Spleen (tissue), 7 donors: ENCODE data around the gene SULF2.

Source experiments
- CTCF ChIP-seq, 11 experiments: fragments of 200-600 bp in 7 of 11; fragments of 450-650 bp in 4 of 11; sonication (generic) in 4 of 11; IDR thresholded peaks in 8 of 11; conservative IDR thresholded peaks in 3 of 11; 1 replicate in 7 of 11; 2 replicates in 4 of 11; pipeline versions ENCODE4 v1.4.0 to v1.8.0; 2016 to 2021; ENCODE audit warnings: antibody characterized with exemption in 11 of 11, inconsistent platforms in 4 of 11, mild to moderate bottlenecking in 1 of 11
- POLR2A ChIP-seq, 3 donors: fragments of 450-650 bp; IDR thresholded peaks; one replicate each; pipeline ENCODE4 v1.5.1; 2017; ENCODE audit warnings: antibody characterized with exemption in 3 of 3, mild to moderate bottlenecking in 1 of 3
- POLR2AphosphoS5 ChIP-seq, 3 donors: sonication (generic); formaldehyde crosslinking; IDR thresholded peaks; one replicate each; pipeline ENCODE4 v1.5.1; 2017; ENCODE audit warnings: antibody characterized with exemption in 3 of 3
- donor health status: DM: no; HTN: no; CAD: no; lungs with moderate emphysema.
- donor health status: DM: no; HTN: no; CAD: no.
- donor health status: DM: no; HTN: no; CAD: no.

GRCh38 chr20:47765691-47766594, 19.3 kb downstream of the SULF2 start:
- no peak for TF ChIP-seq POLR2AphosphoS5 (IDR thresholded peaks at IDR 0.05)
- no peak for TF ChIP-seq CTCF (IDR thresholded peaks at IDR 0.05 in 8 of 11, conservative IDR thresholded peaks at IDR 0.05 in 3 of 11)
- no peak for TF ChIP-seq POLR2A (IDR thresholded peaks at IDR 0.05)
